HUES64 (cell line): ENCODE results near the gene PIGB.
"Not testable (repeated sequence)": the region's sequence is repeated elsewhere in the genome, so short reads cannot be mapped to it uniquely, and the experiment has no call there.

Source experiments
- H3K27ac ChIP-seq: 2 replicates; pipeline ENCODE4 v1.7.0; 2013; ENCODE audit warnings: low read depth, low read length, inconsistent platforms
- H3K27me3 ChIP-seq: 2 replicates; pipeline ENCODE4 v1.6.1; 2013; ENCODE audit warnings: mild to moderate bottlenecking, low read length; ENCODE audit not compliant: insufficient read depth
- H3K36me3 ChIP-seq: 2 replicates; pipeline ENCODE4 v1.6.1; 2013; ENCODE audit warnings: mild to moderate bottlenecking, low read length; ENCODE audit not compliant: insufficient read depth
- H3K4me1 ChIP-seq: 2 replicates; pipeline ENCODE4 v1.6.1; 2013; ENCODE audit warnings: mild to moderate bottlenecking, low read length, moderate library complexity; ENCODE audit not compliant: insufficient read depth
- H3K4me3 ChIP-seq: 2 replicates; pipeline ENCODE4 v1.5.1; 2013; ENCODE audit warnings: mild to moderate bottlenecking, low read length, moderate library complexity
- H3K9ac ChIP-seq: 2 replicates; pipeline ENCODE4 v1.6.1; 2013; ENCODE audit warnings: mild to moderate bottlenecking, low read depth, low read length
- H3K9me3 ChIP-seq: 2 replicates; pipeline ENCODE4 v1.6.1; 2013; ENCODE audit warnings: low read depth, low read length; ENCODE audit not compliant: insufficient read depth
- WGBS: fragments of 150-250, 120-280 bp; methylation state at CpG from one replicate; pipeline ENCODE4 v1.1.7; 2013; ENCODE audit warnings: missing lambda C conversion rate; 5-methylcytosine and 5-hydroxymethylcytosine counted together

PIGB gene

GRCh38 chr15:55381595-55381994 is 62.6 kb downstream of the PIGB start:
- Histone ChIP-seq H3K4me3 (no peak overlapping the region), H3K27ac (no peak overlapping the region), H3K9ac (no peak overlapping the region), H3K27me3 (no peaks in the 10 kb centered on the region), H3K4me1 (no peaks in the 10 kb centered on the region), H3K9me3 (no peaks in the 10 kb centered on the region), H3K36me3 (no peaks in the 10 kb centered on the region)

- Histone ChIP-seq H3K27me3 (no peaks in the 10 kb centered on the region), H3K9ac (no peak overlapping the region), H3K36me3 (0 out of 2 replicates have a peak, but pooled peaks cover 2% of the 10 kb centered on the region), H3K4me3 (no peak overlapping the region), H3K27ac (no peak overlapping the region), H3K9me3 (no peaks in the 10 kb centered on the region), H3K4me1 (no peaks in the 10 kb centered on the region)
- 92% methylated on average over 2 of the region's 2 CpGs for WGBS
These were observed 64.7 kb downstream of the PIGB start for GRCh38 chr15:55383687-55384086.

- Histone ChIP-seq H3K4me3 (no peak overlapping the region), H3K9ac (no peak overlapping the region), H3K27ac (no peak overlapping the region), H3K27me3 (no peaks in the 10 kb centered on the region), H3K4me1 (no peaks in the 10 kb centered on the region), H3K36me3 (0 out of 2 replicates have a peak, but pooled peaks cover 2% of the 10 kb centered on the region), H3K9me3 (no peaks in the 10 kb centered on the region)
These were observed 68.0 kb downstream of the PIGB start for GRCh38 chr15:55387027-55387426.

- Histone ChIP-seq H3K4me3 (no peak overlapping the region), H3K9ac (no peak overlapping the region)
These were observed 70.2 kb downstream of the PIGB start for GRCh38 chr15:55389264-55389607.

GRCh38 chr15:55394694-55395093 is 75.7 kb downstream of the PIGB start:
- no peaks in the 10 kb centered on the region for H3K36me3 ChIP-seq
- no peak overlapping the region for H3K27ac ChIP-seq
- H3K9ac ChIP-seq, result no peak overlapping the region
- no peaks in the 10 kb centered on the region for H3K27me3 ChIP-seq
- H3K4me3 ChIP-seq, result no peak overlapping the region
- no peaks in the 10 kb centered on the region for H3K4me1 ChIP-seq
- WGBS, result 89% methylated on average over 1 of the region's 1 CpG
- no peaks in the 10 kb centered on the region for H3K9me3 ChIP-seq

More at GRCh38 chr15:55389264-55389607, 70.2 kb downstream of the PIGB start:
- Histone ChIP-seq H3K9me3 (no peaks in the 10 kb centered on the region), H3K36me3 (0 out of 2 replicates have a peak, but pooled peaks cover 2% of the 10 kb centered on the region), H3K27me3 (no peaks in the 10 kb centered on the region), H3K27ac (no peak overlapping the region), H3K4me1 (no peaks in the 10 kb centered on the region)

GRCh38 chr15:55398243-55398642 is 79.2 kb downstream of the PIGB start:
- no peak overlapping the region for H3K27ac ChIP-seq
- H3K27me3 ChIP-seq, result no peaks in the 10 kb centered on the region
- H3K9ac ChIP-seq, result no peak overlapping the region
- H3K4me3 ChIP-seq, result no peak overlapping the region
- no peaks in the 10 kb centered on the region for H3K36me3 ChIP-seq
- no peaks in the 10 kb centered on the region for H3K4me1 ChIP-seq
- 98% methylated on average over 5 of the region's 5 CpGs for WGBS
- H3K9me3 ChIP-seq, result no peaks in the 10 kb centered on the region

- H3K9ac ChIP-seq, H3K36me3 ChIP-seq, H3K27ac ChIP-seq, H3K9me3 ChIP-seq, H3K4me1 ChIP-seq, H3K27me3 ChIP-seq, H3K4me3 ChIP-seq: not testable (repeated sequence)
- 71% methylated on average over 8 of the region's 8 CpGs for WGBS
These were observed 81.0 kb downstream of the PIGB start for GRCh38 chr15:55400050-55400449.

GRCh38 chr15:55401786-55402246 is 82.8 kb downstream of the PIGB start:
- H3K4me3 ChIP-seq, result no peak overlapping the region
- no peaks in the 10 kb centered on the region for H3K4me1 ChIP-seq
- no peaks in the 10 kb centered on the region for H3K36me3 ChIP-seq
- no peaks in the 10 kb centered on the region for H3K9me3 ChIP-seq
- WGBS, result 100% methylated on average over 1 of the region's 1 CpG
- no peak overlapping the region for H3K27ac ChIP-seq
- no peak overlapping the region for H3K9ac ChIP-seq
- no peaks in the 10 kb centered on the region for H3K27me3 ChIP-seq

GRCh38 chr15:55402707-55403106 is 83.7 kb downstream of the PIGB start:
- H3K9me3 ChIP-seq, result no peaks in the 10 kb centered on the region
- H3K4me3 ChIP-seq, result no peak overlapping the region
- H3K4me1 ChIP-seq, result no peaks in the 10 kb centered on the region
- no peaks in the 10 kb centered on the region for H3K36me3 ChIP-seq
- H3K9ac ChIP-seq, result no peak overlapping the region
- no peaks in the 10 kb centered on the region for H3K27me3 ChIP-seq
- H3K27ac ChIP-seq, result no peak overlapping the region

- Histone ChIP-seq H3K4me3 (no peak overlapping the region), H3K4me1 (no peaks in the 10 kb centered on the region), H3K27me3 (no peaks in the 10 kb centered on the region), H3K27ac (no peak overlapping the region), H3K36me3 (no peaks in the 10 kb centered on the region), H3K9me3 (no peaks in the 10 kb centered on the region), H3K9ac (no peak overlapping the region)
These were observed 84.5 kb downstream of the PIGB start for GRCh38 chr15:55403531-55403930.
